GM21528 (cell line): Measurements from ENCODE around the gene MAP3K2.
"Not testable (repeated sequence)": the region's sequence is repeated elsewhere in the genome, so short reads cannot be mapped to it uniquely, and the experiment has no call there.

Experiments used
- ATAC-seq: cut with Tn5 transposase; IDR thresholded peaks from one replicate; pipeline ENCODE4 v1.9.1; 2021; ENCODE audit warnings: mild to moderate bottlenecking, moderate library complexity; ENCODE audit not compliant: unreplicated experiment, low FRiP score

MAP3K2 gene

DNA sequence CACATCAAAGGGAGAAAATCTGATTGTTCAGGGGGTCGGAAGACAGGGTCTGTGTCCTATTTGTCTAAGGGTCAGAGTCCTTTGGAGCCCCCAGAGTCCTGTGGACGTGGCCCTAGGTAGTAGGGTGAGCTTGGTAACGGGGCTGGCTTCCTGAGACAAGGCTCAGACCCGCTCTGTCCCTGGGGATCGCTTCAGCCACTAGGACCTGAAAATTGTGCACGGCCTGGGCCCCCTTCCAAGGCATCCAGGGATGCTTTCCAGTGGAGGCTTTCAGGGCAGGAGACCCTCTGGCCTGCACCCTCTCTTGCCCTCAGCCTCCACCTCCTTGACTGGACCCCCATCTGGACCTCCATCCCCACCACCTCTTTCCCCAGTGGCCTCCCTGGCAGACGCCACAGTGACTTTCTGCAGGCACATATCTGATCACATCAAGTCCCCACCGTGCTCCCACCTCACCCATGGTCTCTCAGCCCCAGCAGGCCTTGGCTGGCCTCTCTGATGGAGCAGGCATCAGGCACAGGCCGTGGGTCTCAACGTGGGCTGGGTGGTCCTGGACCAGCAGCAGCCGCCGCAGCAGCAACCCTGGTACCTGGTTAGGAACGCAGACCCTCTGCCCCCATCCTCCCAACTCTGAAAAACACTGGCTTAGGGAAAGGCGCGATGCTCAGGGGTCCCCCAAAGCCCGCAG is 34.2 kb upstream of the MAP3K2 start:
- ATAC-seq = no peak

DNA sequence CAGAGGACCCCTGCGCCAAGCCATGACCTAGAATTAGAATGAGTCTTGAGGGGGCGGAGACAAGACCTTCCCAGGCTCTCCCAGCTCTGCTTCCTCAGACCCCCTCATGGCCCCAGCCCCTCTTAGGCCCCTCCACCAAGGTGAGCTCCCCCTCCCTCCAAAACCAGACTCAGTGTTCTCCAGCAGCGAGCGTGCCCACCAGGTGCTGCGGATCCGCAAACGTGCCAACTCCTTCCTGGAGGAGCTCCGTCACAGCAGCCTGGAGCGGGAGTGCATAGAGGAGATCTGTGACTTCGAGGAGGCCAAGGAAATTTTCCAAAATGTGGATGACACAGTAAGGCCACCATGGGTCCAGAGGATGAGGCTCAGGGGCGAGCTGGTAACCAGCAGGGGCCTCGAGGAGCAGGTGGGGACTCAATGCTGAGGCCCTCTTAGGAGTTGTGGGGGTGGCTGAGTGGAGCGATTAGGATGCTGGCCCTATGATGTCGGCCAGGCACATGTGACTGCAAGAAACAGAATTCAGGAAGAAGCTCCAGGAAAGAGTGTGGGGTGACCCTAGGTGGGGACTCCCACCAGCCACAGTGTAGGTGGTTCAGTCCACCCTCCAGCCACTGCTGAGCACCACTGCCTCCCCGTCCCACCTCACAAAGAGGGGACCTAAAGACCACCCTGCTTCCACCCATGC is 33.5 kb upstream of the MAP3K2 start:
- ATAC-seq = no peak

- no peak for ATAC-seq
These were observed 32.5 kb upstream of the MAP3K2 start for GRCh38 chr2:127420039-127420864.

GRCh38 chr2:127419448-127420038 is 31.8 kb upstream of the MAP3K2 start:
- no peak for ATAC-seq

- no peak for ATAC-seq
These were observed 31.3 kb upstream of the MAP3K2 start for GRCh38 chr2:127419112-127419430.

- ATAC-seq = no peak
These were observed 30.7 kb upstream of the MAP3K2 start, which contains the start of gene PROC for GRCh38 chr2:127418300-127419111. PROC (plus strand) TSS chr2:127418427; CDS start chr2:127419943, 1,516 bp downstream.

GRCh38 chr2:127417406-127417805 is 29.6 kb upstream of the MAP3K2 start:
- no peak for ATAC-seq

DNA sequence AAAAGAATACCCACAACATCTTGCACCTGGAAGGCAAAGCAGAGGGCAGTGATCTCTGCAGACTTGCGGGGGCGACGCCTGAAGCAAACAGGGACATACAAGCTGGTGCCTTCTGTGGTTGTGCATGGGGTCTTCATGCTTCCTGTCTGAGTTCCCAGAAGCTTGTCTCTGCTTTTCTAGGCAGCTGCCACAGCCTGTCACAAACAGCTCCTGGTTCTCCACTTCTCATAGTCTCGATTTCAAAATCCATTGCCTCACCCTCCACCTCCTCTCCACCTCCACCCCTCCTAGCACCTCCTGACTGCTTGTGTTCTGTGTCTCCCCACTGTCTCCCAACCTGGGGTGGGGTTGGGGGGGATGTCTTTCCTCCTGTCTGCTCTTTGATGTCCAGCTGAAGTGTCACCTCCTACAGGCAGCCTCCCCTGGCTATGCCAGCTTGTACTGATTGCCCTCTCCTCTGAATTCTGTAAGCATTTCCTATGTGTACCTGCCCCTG is 28.8 kb upstream of the MAP3K2 start:
- ATAC-seq = peak; percentile 21

- ATAC-seq = peak; percentile 72
These were observed 28.1 kb upstream of the MAP3K2 start for GRCh38 chr2:127415593-127416505.

DNA sequence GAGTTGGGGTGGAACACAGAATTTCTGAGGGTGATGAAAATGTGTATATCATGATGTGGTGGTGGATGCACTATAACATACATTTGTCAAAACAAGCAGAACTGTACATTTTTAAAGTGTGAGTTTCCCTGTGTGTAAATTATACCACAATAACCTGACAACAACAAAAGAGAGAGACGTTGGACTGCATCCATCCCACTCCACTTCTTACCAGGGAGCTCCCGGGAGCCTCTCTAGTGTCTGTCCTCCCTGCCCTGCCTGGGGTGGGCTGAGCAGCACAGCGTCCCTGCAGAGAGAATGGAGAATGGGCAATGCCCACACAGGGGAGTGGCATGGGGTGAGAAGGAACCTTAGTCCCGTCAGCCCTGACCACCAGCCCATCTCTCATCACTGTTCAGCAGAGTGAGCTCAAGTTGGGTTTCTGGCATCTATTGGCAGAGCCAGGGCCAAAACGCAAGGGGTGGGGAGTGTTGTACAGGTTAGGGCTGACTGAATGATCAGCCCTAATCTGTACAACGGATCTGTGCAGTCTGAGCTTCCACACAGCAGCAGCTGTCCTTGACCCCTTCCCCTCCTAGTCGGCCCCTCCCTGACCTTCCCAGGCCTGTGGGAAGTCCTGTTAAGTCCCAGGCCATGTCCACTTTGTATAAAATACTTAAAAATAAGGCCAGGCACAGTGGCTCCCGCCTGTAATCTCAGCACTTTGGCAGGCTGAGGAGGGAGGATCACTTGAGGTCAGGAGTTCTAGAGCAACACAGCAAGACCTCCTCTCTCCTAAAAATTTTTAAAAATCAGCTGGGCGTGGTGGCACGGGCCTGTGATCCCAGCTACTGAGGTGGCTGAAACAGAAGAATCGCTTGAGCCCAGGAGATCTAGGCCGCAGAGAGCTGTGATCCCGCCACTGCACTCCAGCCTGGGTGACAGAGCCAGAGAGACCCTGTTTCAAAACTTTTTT is 27.1 kb upstream of the MAP3K2 start:
- no peak for ATAC-seq

DNA sequence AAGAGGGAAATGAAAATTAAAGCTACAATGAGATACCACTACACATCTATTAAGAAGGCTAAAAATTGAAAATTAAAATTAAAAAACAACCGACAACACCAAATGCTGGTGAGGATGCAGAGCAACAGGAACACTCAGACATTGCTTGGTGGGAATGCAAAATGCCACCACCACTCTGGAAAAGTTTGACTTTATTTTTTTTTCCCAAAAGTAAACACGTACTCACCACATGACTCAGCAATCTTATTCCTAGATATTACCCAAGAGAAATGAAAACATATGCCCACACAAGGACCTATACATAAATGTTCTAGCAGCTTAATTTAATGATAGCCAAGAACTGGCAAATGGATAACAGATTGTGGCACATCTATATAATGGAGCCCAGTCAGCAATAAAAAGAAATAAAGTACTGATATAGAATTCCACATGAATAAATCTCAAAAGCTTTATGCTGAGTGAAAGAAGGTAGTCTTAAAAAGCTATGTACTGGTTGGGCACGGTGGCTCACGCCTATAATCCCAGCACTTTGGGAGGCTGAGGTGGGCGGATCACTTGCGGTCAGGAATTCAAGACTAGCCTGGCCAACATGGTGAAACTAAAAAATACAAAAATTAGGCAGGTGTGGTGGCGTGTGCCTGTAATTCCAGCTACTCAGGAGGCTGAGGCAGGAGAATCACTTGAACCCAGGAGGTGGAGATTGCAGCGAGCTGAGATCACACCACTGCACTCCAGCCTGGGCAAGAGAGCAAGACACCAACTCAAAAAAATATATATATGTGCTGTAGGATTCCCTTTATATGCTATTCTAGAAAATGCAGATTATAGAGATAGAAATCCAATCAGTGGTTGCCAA is 26.2 kb upstream of the MAP3K2 start:
- ATAC-seq = no peak

DNA sequence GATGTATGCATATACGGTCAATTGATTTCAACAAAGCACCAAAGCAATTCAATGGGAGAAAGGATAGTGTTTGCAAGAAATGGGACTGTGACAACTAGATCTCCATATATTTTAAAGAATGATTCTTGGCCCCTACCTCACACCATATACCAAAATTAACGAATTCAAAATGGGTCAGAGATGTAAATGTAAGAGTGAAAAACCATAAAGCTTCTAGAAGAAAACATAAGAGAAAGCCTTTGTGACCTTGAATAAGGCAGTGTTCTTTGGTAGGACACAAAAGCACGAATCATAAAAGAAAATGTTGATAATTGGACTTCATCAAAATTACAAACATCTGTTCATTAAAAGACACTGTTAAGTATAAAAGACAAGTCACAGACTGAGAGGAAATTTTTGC is 25.4 kb upstream of the MAP3K2 start:
- no peak for ATAC-seq

DNA sequence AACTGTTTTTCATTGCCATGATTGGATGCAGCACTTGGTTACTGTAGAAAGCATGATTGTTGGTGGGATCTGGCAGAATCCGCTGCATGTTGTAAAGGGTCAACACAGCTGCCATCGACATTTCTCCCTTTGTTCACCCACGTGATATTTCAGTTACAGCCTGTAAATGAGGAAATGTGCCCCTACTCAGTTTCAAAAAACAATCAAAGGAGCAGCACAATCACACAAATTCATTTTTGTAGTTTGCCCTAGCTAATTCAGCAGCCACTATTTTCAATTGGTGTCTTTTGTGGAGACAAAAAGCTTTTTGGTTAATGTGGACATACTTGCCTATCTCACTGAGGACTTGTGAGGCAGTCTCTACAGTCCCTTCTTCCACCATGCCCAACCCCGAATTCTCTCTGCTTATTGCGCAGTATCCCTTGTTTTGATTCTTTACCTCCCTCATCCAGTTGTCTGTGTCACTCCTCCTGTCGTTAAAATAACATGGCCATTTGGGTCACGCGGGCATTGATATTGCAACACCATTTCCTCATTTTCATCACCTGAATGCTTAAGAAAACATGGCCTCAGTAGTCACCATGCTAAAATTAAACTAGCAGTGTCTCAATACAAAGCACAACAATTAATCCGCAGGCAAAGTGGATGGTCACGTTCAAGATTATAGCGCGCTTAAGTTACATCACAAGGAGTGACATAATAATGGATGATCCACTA is 24.0 kb upstream of the MAP3K2 start:
- no peak for ATAC-seq

- peak; percentile 37 for ATAC-seq
These were observed 23.3 kb upstream of the MAP3K2 start for GRCh38 chr2:127410871-127411652.

DNA sequence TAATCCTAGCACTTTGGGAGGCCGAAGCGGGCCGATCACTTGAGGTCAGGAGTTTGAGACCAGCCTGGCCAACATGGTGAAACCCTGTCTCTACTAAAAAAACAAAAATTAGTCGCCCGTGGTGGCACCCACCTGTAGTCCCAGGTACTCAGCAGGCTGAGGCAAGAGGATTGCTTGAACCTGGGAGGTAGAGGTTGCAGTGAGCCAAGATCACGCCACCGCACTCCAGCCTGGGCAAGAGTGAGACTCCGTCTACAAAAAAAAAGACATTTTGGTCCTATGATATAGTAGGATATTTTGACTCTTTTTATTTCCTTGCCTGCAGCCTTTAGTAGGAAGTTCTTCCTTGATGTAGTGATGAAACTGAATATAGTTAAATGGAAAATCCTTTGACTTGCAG is 21.9 kb upstream of the MAP3K2 start:
- ATAC-seq = not testable (repeated sequence)

DNA sequence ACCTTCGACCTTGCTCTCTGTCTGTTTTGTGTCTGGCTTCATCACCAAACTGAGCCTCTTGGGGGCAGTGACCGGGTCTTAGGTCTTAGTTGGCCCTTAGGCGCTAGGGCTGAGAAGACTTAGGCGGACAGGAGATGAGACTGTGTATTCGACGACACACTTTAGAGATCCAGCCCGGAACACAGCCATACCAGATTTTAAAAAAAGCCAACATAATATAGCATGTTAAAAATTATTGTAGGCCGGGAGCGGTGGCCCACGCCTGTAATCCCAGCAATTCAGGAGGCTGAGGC is 21.0 kb upstream of the MAP3K2 start:
- no peak for ATAC-seq
